ENCODE data around the gene CITED2.

DNA sequence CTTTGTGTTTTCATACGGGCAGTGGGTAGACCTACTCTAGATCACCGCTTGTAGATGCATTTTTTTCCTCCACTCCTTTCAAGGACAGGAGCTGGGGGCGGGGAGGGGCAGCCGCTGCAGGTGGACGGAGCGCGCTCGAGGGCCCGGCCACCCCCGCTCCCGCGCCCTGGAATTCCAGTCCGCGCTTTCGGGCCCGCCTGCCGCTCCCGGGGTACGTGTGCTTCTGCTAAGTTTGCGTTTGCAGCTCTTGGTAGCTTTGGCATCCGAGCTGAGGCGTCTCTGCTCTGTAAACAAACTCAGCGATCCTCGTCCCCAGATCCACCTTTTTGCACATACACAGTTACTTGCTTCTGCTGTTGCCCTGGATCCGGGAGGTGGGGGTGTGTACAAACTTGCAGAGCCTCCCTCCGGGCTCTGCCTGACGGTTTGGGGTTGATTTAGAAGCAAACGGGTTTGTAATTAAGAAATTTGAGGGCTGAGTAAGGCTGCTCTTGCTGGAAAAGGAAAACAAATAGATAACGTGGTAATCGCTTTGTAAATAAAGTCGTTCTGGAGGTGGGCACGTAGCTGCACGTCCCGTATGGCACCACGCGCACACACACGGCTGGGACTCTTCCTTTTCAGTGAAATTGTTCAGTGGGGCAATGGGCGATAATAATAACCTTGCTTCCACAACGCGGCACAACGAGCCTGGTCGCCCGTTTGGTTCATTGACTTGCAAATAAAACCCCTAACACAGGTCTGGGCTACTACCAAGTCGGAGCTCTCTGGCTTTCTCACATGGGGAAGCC lies 973 bp upstream of the CITED2 start:
- TF ChIP-seq EZH2phosphoT487 (IDR thresholded peaks at IDR 0.05; ENCODE audit: low read depth, severe bottlenecking, unreplicated experiment) (no peak), CTCF (IDR thresholded peaks at IDR 0.05; ENCODE audit: poor library complexity) (peak; percentile 43)

Measured in hepatocyte (in vitro differentiated cells).